NT2/D1 (cell line): ENCODE results near the gene LRRC2.
"Not testable (repeated sequence)": the region's sequence is repeated elsewhere in the genome, so short reads cannot be mapped to it uniquely, and the experiment has no call there.

ENCODE experiments used
- DNase-seq: peaks from one replicate; pipeline ENCODE4 v3.0.0-alpha.2; 2011; ENCODE audit warnings: low read depth, low spot score
- H3K27me3 ChIP-seq: 2 replicates; pipeline ENCODE4 v1.6.0; 2011; ENCODE audit warnings: mild to moderate bottlenecking; ENCODE audit not compliant: insufficient read length, insufficient read depth
- H3K36me3 ChIP-seq: 2 replicates; pipeline ENCODE4 v1.6.1; 2011; ENCODE audit warnings: mild to moderate bottlenecking, low read length, mixed read lengths; ENCODE audit not compliant: insufficient read depth, insufficient read length
- H3K4me1 ChIP-seq: 2 replicates; pipeline ENCODE4 v1.5.1; 2011; ENCODE audit not compliant: insufficient read depth, insufficient read length
- H3K4me3 ChIP-seq: 2 replicates; pipeline ENCODE4 v1.5.1; 2011; ENCODE audit warnings: low read depth; ENCODE audit not compliant: insufficient read length
- H3K9ac ChIP-seq: 2 replicates; pipeline ENCODE4 v1.6.0; 2011; ENCODE audit warnings: low read depth; ENCODE audit not compliant: insufficient read length
- H3K9me3 ChIP-seq: 2 replicates; pipeline ENCODE4 v1.5.1; 2011; ENCODE audit warnings: mild to moderate bottlenecking, low read length; ENCODE audit not compliant: insufficient read depth
- SUZ12 ChIP-seq: IDR thresholded peaks from 2 replicates; pipeline ENCODE4 v1.6.1; 2011; ENCODE audit not compliant: insufficient read length, insufficient read depth; ENCODE audit errors: extremely low read depth
- YY1 ChIP-seq: IDR thresholded peaks from 2 replicates; pipeline ENCODE4 v1.6.1; 2011; ENCODE audit not compliant: insufficient read length, insufficient read depth
- ZNF274 ChIP-seq: IDR thresholded peaks from 2 replicates; pipeline ENCODE4 v1.6.1; 2011; ENCODE audit warnings: mild to moderate bottlenecking, low read depth, low read length

The LRRC2 gene

GRCh38 chr3:46523556-46523955, 42.5 kb downstream of the LRRC2 start:
- TF ChIP-seq YY1, result no peak
- no peak for TF ChIP-seq SUZ12
- TF ChIP-seq ZNF274, result no peak
- H3K4me1 ChIP-seq, result no peaks in the 10 kb centered on the region
- no peaks in the 10 kb centered on the region for H3K9me3 ChIP-seq
- no peak overlapping the region for H3K9ac ChIP-seq
- no peaks in the 10 kb centered on the region for H3K36me3 ChIP-seq
- H3K4me3 ChIP-seq, result no peak overlapping the region
- no peak for DNase-seq
- no peaks in the 10 kb centered on the region for H3K27me3 ChIP-seq

GRCh38 chr3:46522201-46522600, 43.9 kb downstream of the LRRC2 start:
- DNase-seq, H3K9ac ChIP-seq, H3K4me1 ChIP-seq, H3K9me3 ChIP-seq, H3K27me3 ChIP-seq, H3K36me3 ChIP-seq, H3K4me3 ChIP-seq: not testable (repeated sequence)

- TF ChIP-seq ZNF274 (no peak), YY1 (no peak), SUZ12 (no peak)
- Histone ChIP-seq H3K4me3 (no peak overlapping the region), H3K9me3 (no peaks in the 10 kb centered on the region)
These were observed 45.0 kb downstream of the LRRC2 start for GRCh38 chr3:46521096-46521495.

GRCh38 chr3:46520531-46520930, 45.6 kb downstream of the LRRC2 start:
- H3K4me1 ChIP-seq, result no peaks in the 10 kb centered on the region
- TF ChIP-seq ZNF274, result no peak
- no peak for TF ChIP-seq YY1
- TF ChIP-seq SUZ12, result no peak
- H3K36me3 ChIP-seq, result no peaks in the 10 kb centered on the region
- no peak overlapping the region for H3K9ac ChIP-seq
- no peaks in the 10 kb centered on the region for H3K9me3 ChIP-seq
- no peaks in the 10 kb centered on the region for H3K27me3 ChIP-seq
- DNase-seq, result no peak
- H3K4me3 ChIP-seq, result no peak overlapping the region

More at GRCh38 chr3:46521096-46521495, 45.0 kb downstream of the LRRC2 start:
- no peak for DNase-seq
- Histone ChIP-seq H3K4me1 (no peaks in the 10 kb centered on the region), H3K36me3 (no peaks in the 10 kb centered on the region), H3K9ac (no peak overlapping the region), H3K27me3 (no peaks in the 10 kb centered on the region)

GRCh38 chr3:46519952-46520351, 46.1 kb downstream of the LRRC2 start:
- TF ChIP-seq YY1, result no peak
- no peak for TF ChIP-seq SUZ12
- TF ChIP-seq ZNF274, result no peak
- Histone ChIP-seq H3K36me3 (no peaks in the 10 kb centered on the region), H3K27me3 (no peaks in the 10 kb centered on the region), H3K9me3 (no peaks in the 10 kb centered on the region), H3K9ac (no peak overlapping the region), H3K4me1 (no peaks in the 10 kb centered on the region), H3K4me3 (no peak overlapping the region)
- no peak for DNase-seq

- H3K4me1 ChIP-seq, result no peaks in the 10 kb centered on the region
- no peak for DNase-seq
- no peak overlapping the region for H3K4me3 ChIP-seq
- no peaks in the 10 kb centered on the region for H3K36me3 ChIP-seq
- no peaks in the 10 kb centered on the region for H3K9me3 ChIP-seq
- H3K9ac ChIP-seq, result no peak overlapping the region
- TF ChIP-seq ZNF274 (no peak), YY1 (no peak), SUZ12 (no peak)
- H3K27me3 ChIP-seq, result no peaks in the 10 kb centered on the region
These were observed 48.3 kb downstream of the LRRC2 start for GRCh38 chr3:46517784-46518181.

- Histone ChIP-seq H3K4me3 (no peak overlapping the region), H3K36me3 (no peaks in the 10 kb centered on the region), H3K4me1 (no peaks in the 10 kb centered on the region), H3K27me3 (no peaks in the 10 kb centered on the region), H3K9ac (no peak overlapping the region), H3K9me3 (no peaks in the 10 kb centered on the region)
- no peak for DNase-seq
- no peak for TF ChIP-seq SUZ12
These were observed 48.9 kb downstream of the LRRC2 start for GRCh38 chr3:46517016-46517783.

- H3K4me3 ChIP-seq, result no peak overlapping the region
- H3K9me3 ChIP-seq, result no peaks in the 10 kb centered on the region
- H3K4me1 ChIP-seq, result no peaks in the 10 kb centered on the region
- no peaks in the 10 kb centered on the region for H3K36me3 ChIP-seq
- no peak for TF ChIP-seq SUZ12
- no peak for TF ChIP-seq YY1
- no peak for TF ChIP-seq ZNF274
- no peaks in the 10 kb centered on the region for H3K27me3 ChIP-seq
- DNase-seq, result no peak
- H3K9ac ChIP-seq, result no peak overlapping the region
These were observed 49.6 kb downstream of the LRRC2 start for GRCh38 chr3:46516521-46516920.
